ENCODE measurements around the gene PITPNC1.
"Not testable (repeated sequence)": the region's sequence is repeated elsewhere in the genome, so short reads cannot be mapped to it uniquely, and the experiment has no call there.

Gene PITPNC1

GRCh38 chr17:67376737-67377487 is at the start of gene PITPNC1:
Gene PITPNC1 (plus strand): TSS chr17:67377281.
- peak; percentile 87 for DNase-seq

GRCh38 chr17:67328026-67328425 is 49.1 kb upstream of the PITPNC1 start:
- DNase-seq = no peak

- DNase-seq = not testable (repeated sequence)
Observed at GRCh38 chr17:67331381-67332161, 45.5 kb upstream of the PITPNC1 start.

- not testable (repeated sequence) for DNase-seq
Observed at GRCh38 chr17:67332162-67332508, 44.9 kb upstream of the PITPNC1 start.

- no peak for DNase-seq
Observed at GRCh38 chr17:67335245-67335835, 41.7 kb upstream of the PITPNC1 start.

GRCh38 chr17:67336859-67337258 is 40.2 kb upstream of the PITPNC1 start:
- no peak for DNase-seq

- DNase-seq = not testable (repeated sequence)
Observed at GRCh38 chr17:67338353-67338752, 38.7 kb upstream of the PITPNC1 start.

- no peak for DNase-seq
Observed at GRCh38 chr17:67343237-67343636, 33.8 kb upstream of the PITPNC1 start.

- DNase-seq = no peak
Observed at GRCh38 chr17:67347826-67348225, 29.3 kb upstream of the PITPNC1 start.

GRCh38 chr17:67349420-67349819 is 27.7 kb upstream of the PITPNC1 start:
- DNase-seq = no peak

GRCh38 chr17:67353161-67353560 is 23.9 kb upstream of the PITPNC1 start:
- DNase-seq = no peak

GRCh38 chr17:67353929-67354574 is 23.0 kb upstream of the PITPNC1 start:
- no peak for DNase-seq

GRCh38 chr17:67358612-67359011 is 18.5 kb upstream of the PITPNC1 start:
- DNase-seq = no peak

GRCh38 chr17:67359960-67360791 is 16.9 kb upstream of the PITPNC1 start:
- peak; percentile 51 for DNase-seq

GRCh38 chr17:67360880-67361279 is 16.2 kb upstream of the PITPNC1 start:
- DNase-seq = no peak

GRCh38 chr17:67362173-67362572 is 14.9 kb upstream of the PITPNC1 start:
- DNase-seq = no peak

- no peak for DNase-seq
Observed at GRCh38 chr17:67364847-67365737, 12.0 kb upstream of the PITPNC1 start.

- no peak for DNase-seq
Observed at GRCh38 chr17:67365738-67366192, 11.3 kb upstream of the PITPNC1 start.

- peak; percentile 91 for DNase-seq
Observed at GRCh38 chr17:67366193-67367157, 10.6 kb upstream of the PITPNC1 start, which contains the start of gene PSMD12. Gene PSMD12 (minus strand): TSS chr17:67366577. CDS start chr17:67366519, 58 bp downstream.

- DNase-seq = no peak
Observed at GRCh38 chr17:67369676-67370075, 7.4 kb upstream of the PITPNC1 start.

Data from CD4-positive, alpha-beta T cell treated with Interleukin-15 for 1 hour (primary cell).